ENCODE measurements around the gene LINC00237. TPM values are rescaled to one million over a fixed set of nuclear protein-coding genes. Genes with fewer than 3 reads are reported as not detected.

The LINC00237 gene
- total and polyA plus RNA-seq, 2 donors (not counting 1 experiment from before 2014, with no cell fraction given) = 0.07 TPM; not detected in 1

DNA sequence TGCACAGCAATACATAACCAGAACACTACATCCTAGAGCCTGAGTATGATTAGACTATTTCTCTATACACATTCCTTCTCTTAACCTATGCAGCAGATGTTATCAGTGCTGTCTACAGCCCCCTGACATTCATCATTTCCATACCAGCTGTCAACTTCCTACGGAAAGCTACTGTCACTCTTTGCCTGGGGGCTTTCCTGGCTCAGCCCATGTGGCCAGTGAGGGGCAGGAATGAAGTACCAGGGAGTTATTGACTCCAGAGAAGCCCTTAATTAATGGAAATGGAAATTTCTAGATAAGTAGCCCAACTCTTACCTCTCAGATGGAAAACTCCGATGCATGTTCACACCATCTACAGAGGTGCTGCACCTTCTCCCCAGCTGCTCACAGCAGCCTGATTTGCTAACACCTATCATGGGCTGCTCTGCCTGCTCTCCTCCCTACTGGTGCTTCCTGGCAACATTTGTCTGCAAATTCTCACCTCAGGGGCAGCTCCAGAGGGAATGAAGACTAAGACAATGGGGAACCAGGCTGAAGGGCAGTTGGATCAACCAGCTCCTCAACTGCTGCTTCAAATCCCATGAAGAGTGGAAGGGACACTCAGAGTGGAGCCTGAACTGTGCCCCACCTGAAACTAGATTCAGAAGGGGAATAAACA lies 59.6 kb downstream of the LINC00237 start:
- Histone ChIP-seq H3K27me3 (replicated peaks in 1 of 4; ENCODE audit: control extremely low read depth in 1 of 4, control insufficient read depth in 3 of 4, insufficient read depth in 4 of 4, low read length in 3 of 4) (peaks cover 0 to 5% (median 2%) of the 10 kb centered on the region in 4 experiments), H3K4me3 (ENCODE audit: control extremely low read depth in 1 of 5, extremely low read depth in 1 of 5, insufficient read depth in 1 of 5, low read depth in 2 of 5, low read length in 4 of 5) (no peak overlapping the region), H3K9me3 (ENCODE audit: control extremely low read depth in 1 of 3, control insufficient read depth in 2 of 3, insufficient read depth in 1 of 3, low read length in 2 of 3) (no peaks in the 10 kb centered on the region), H2AFZ (ENCODE audit: insufficient read depth, low read depth, low read length, poor library complexity, severe bottlenecking) (no peak overlapping the region), H4K20me1 (ENCODE audit: control insufficient read depth, insufficient read depth, low read length, poor library complexity, severe bottlenecking) (no peaks in the 10 kb centered on the region), H3K36me3 (replicated peaks in 1 of 2; ENCODE audit: control extremely low read depth in 1 of 2, control insufficient read depth in 1 of 2, extremely low read depth in 1 of 2, insufficient read depth in 2 of 2, low read length in 1 of 2) (no peaks in the 10 kb centered on the region), H3K27ac (ENCODE audit: low read length in 2 of 2) (no peak overlapping the region), H3K4me2 (replicated peaks; ENCODE audit: low read depth, low read length, poor library complexity, severe bottlenecking) (no peak overlapping the region), H3K9ac (ENCODE audit: low read length) (no peak overlapping the region), H3K79me2 (ENCODE audit: control insufficient read depth, insufficient read depth, low read length) (no peaks in the 10 kb centered on the region), H3K4me1 (ENCODE audit: control insufficient read depth in 2 of 2, insufficient read depth in 2 of 2, low read length in 2 of 2) (no peaks in the 10 kb centered on the region)
- TF ChIP-seq, protein P1, sequence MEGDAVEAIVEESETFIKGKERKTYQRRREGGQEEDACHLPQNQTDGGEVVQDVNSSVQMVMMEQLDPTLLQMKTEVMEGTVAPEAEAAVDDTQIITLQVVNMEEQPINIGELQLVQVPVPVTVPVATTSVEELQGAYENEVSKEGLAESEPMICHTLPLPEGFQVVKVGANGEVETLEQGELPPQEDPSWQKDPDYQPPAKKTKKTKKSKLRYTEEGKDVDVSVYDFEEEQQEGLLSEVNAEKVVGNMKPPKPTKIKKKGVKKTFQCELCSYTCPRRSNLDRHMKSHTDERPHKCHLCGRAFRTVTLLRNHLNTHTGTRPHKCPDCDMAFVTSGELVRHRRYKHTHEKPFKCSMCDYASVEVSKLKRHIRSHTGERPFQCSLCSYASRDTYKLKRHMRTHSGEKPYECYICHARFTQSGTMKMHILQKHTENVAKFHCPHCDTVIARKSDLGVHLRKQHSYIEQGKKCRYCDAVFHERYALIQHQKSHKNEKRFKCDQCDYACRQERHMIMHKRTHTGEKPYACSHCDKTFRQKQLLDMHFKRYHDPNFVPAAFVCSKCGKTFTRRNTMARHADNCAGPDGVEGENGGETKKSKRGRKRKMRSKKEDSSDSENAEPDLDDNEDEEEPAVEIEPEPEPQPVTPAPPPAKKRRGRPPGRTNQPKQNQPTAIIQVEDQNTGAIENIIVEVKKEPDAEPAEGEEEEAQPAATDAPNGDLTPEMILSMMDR (IDR thresholded peaks at IDR 0.05) = no peak
- no peak for TF ChIP-seq EZH2 (IDR thresholded peaks at IDR 0.05; ENCODE audit: borderline replicate concordance, insufficient read depth, low read depth, low read length, poor library complexity, severe bottlenecking)
- ATAC-seq (ENCODE audit: low read depth) (no peak), DNase-seq (no peak)
- intact Hi-C loops (cut with micrococcal nuclease) = no loop called here
- ChIA-PET POLR2A (no interaction called here), CTCF (no interaction called here)
- H3K4me1 Mint-ChIP-seq = no peaks in the 10 kb centered on the region
- H3K9me3 Mint-ChIP-seq (ENCODE audit: insufficient read depth) = no peaks in the 10 kb centered on the region
- H3K4me3 Mint-ChIP-seq = no peak overlapping the region
- 30% methylated on average over 2 of the region's 2 CpGs for WGBS (ENCODE audit: insufficient coverage)
- no peak overlapping the region for H3K27ac Mint-ChIP-seq
- H3K27me3 Mint-ChIP-seq = peaks cover 17% of the 10 kb centered on the region

Small RNAs within 50 kb of the gene (small RNA-seq; reads per million reads assigned to genes)
- not detected for gene RNA5SP477 (ENCODE audit: insufficient read length, low read depth, low replicate concordance)

Other genes with a start within 250 kb of the LINC00237 start
- 36.3 and 40.4 TPM in 2 replicates for gene KIZ, start 19.7 kb upstream of the LINC00237 start, total RNA-seq
- 19.7 and 38.2 TPM in 2 replicates for gene KIZ, start 19.7 kb upstream of the LINC00237 start, polyA plus RNA-seq
- 42.1 and 46.2 TPM in 2 replicates for gene XRN2, start 197.0 kb upstream of the LINC00237 start, total RNA-seq
- gene XRN2, start 197.0 kb upstream of the LINC00237 start, polyA plus RNA-seq = 19.0 and 21.6 TPM in 2 replicates

All from B cell (primary cell).